A549 (cell line): ENCODE data around the gene PDE3B. TPM values are rescaled to one million over a fixed set of nuclear protein-coding genes. Genes with fewer than 3 reads are reported as not detected.

ENCODE experiments used
- ATAC-seq, 2 experiments: fragments of 200-7000 bp in 1 of 2; fragments of >200 bp in 1 of 2; cut with Nextera tagmentation in 1 of 2; cut with Tn5 transposase in 1 of 2; 3 replicates each; pipeline versions ENCODE4 v1.8.0 to v1.9.1; 2018 to 2020; ENCODE audit warnings: mild to moderate bottlenecking in 1 of 2, moderate library complexity in 1 of 2
- CTCF ChIA-PET: fragments of 300-600 bp; sonication (Branson Sonifier 250); formaldehyde crosslinking; extraction: SDS; loops from one replicate; lab custom pipeline; 2021; ENCODE audit warnings: antibody characterized with exemption, inconsistent platforms; lab: Yijun Ruan, JAX
- POLR2A ChIA-PET: fragments of 350-600 bp; formaldehyde crosslinking; extraction: SDS; loops from one replicate; lab custom pipeline; 2021; ENCODE audit warnings: antibody characterized with exemption, inconsistent platforms; lab: Yijun Ruan, JAX
- DNase-seq, 2 experiments: peaks; one replicate each; pipeline versions ENCODE4 v3.0.0 to v3.0.0-alpha.2; 2011 to 2016; ENCODE audit warnings: low read depth in 1 of 2, low spot score in 1 of 2
- FAIRE-seq: peaks from 2 replicates; lab custom pipeline; 2011; peaks lifted over from hg19 to GRCh38; lab: Jason Lieb, UNC
- H3K27ac ChIP-seq, 2 experiments: fragments of >200 bp; sonication (Bioruptor Twin); formaldehyde crosslinking; 3 replicates each; pipeline ENCODE4 v1.5.1; 2016 to 2017
- H3K4me1 ChIP-seq: fragments of >200 bp; sonication (Bioruptor Twin); formaldehyde crosslinking; 3 replicates; pipeline ENCODE4 v1.6.1; 2016
- H3K4me2 ChIP-seq: fragments of >200 bp; sonication (Bioruptor Twin); formaldehyde crosslinking; 3 replicates; pipeline ENCODE4 v1.6.1; 2016
- H3K4me3 ChIP-seq: fragments of >200 bp; sonication (Bioruptor Twin); formaldehyde crosslinking; 3 replicates; pipeline ENCODE4 v1.5.1; 2016
- H3K9me3 ChIP-seq: fragments of >200 bp; sonication (Bioruptor Twin); formaldehyde crosslinking; 3 replicates; pipeline ENCODE4 v1.6.1; 2016
- CEBPB ChIP-seq, 2 experiments: fragments of >200 bp in 1 of 2; sonication (Bioruptor Twin) in 1 of 2; formaldehyde crosslinking in 1 of 2; IDR thresholded peaks; 2 replicates each; pipeline ENCODE4 v1.6.1; 2012 to 2016
- CHD2 ChIP-seq: fragments of 150-350 bp; IDR thresholded peaks from 2 replicates; pipeline ENCODE4 v1.6.1; 2014; ENCODE audit warnings: low read length; ENCODE audit not compliant: partially characterized antibody
- CHD4 ChIP-seq: fragments of 200-600 bp; sonication (generic); IDR thresholded peaks from 2 replicates; pipeline ENCODE4 v1.6.1; 2016; ENCODE audit warnings: antibody characterized with exemption, mild to moderate bottlenecking, borderline replicate concordance
- EP300 ChIP-seq, 2 experiments: fragments of >200 bp; sonication (Bioruptor Twin); formaldehyde crosslinking; IDR thresholded peaks; 2 replicates in 1 of 2; 3 replicates in 1 of 2; pipeline ENCODE4 v1.6.1; 2016 to 2017
- FOSB ChIP-seq: fragments of 250-450 bp; sonication (Bioruptor Pico); IDR thresholded peaks from 2 replicates; pipeline ENCODE4 v1.5.0; 2020; ENCODE audit warnings: mild to moderate bottlenecking, moderate library complexity
- FOXS1 ChIP-seq: fragments of 250-450 bp; sonication (Bioruptor Pico); IDR thresholded peaks from 2 replicates; pipeline ENCODE4 v1.5.0; 2020; ENCODE audit warnings: mild to moderate bottlenecking, moderate library complexity
- HDAC2 ChIP-seq: fragments of 200-600 bp; sonication (generic); IDR thresholded peaks from 2 replicates; pipeline ENCODE4 v1.6.1; 2016
- HEYL ChIP-seq: fragments of 250-450 bp; sonication (Bioruptor Pico); IDR thresholded peaks from 2 replicates; pipeline ENCODE4 v1.8.0; 2021; ENCODE audit warnings: mild to moderate bottlenecking, moderate library complexity
- HOXA7 ChIP-seq: fragments of 250-450 bp; sonication (Bioruptor Pico); IDR thresholded peaks from 2 replicates; pipeline ENCODE4 v1.5.0; 2020; ENCODE audit warnings: mild to moderate bottlenecking, moderate library complexity
- KDM5A ChIP-seq: fragments of 200-600 bp; sonication (generic); IDR thresholded peaks from 2 replicates; pipeline ENCODE4 v1.6.1; 2016; ENCODE audit warnings: antibody characterized with exemption, mild to moderate bottlenecking
- PHF8 ChIP-seq: fragments of 200-600 bp; sonication (generic); IDR thresholded peaks from 2 replicates; pipeline ENCODE4 v1.6.1; 2016; ENCODE audit warnings: low read depth, mild to moderate bottlenecking, antibody characterized with exemption, moderate library complexity, borderline replicate concordance
- POLR2AphosphoS2 ChIP-seq: conservative IDR thresholded peaks from 2 replicates; pipeline ENCODE4 v1.6.1; 2012; ENCODE audit warnings: low read length, improper control_type of control experiment, inconsistent platforms
- RAD21 ChIP-seq, 2 experiments: fragments of >200 bp in 1 of 2; sonication (Bioruptor Twin) in 1 of 2; formaldehyde crosslinking in 1 of 2; IDR thresholded peaks in 1 of 2; conservative IDR thresholded peaks in 1 of 2; 2 replicates in 1 of 2; 3 replicates in 1 of 2; pipeline ENCODE4 v1.6.1; 2012 to 2018; ENCODE audit warnings: inconsistent platforms in 1 of 2
- RCOR1 ChIP-seq: fragments of 150-350 bp; IDR thresholded peaks from 2 replicates; pipeline ENCODE4 v1.6.1; 2014; ENCODE audit warnings: antibody characterized with exemption, low read length, low read depth
- RFX5 ChIP-seq: fragments of 450-650 bp; IDR thresholded peaks from 2 replicates; pipeline ENCODE4 v1.7.1; 2014; ENCODE audit warnings: antibody characterized with exemption, mild to moderate bottlenecking, moderate library complexity
- TP53 ChIP-seq: fragments of 250-450 bp; sonication (Bioruptor Pico); IDR thresholded peaks from 2 replicates; pipeline ENCODE4 v1.5.0; 2021; ENCODE audit warnings: mild to moderate bottlenecking, moderate library complexity
- ZFP36 ChIP-seq: fragments of 450-650 bp; IDR thresholded peaks from 2 replicates; pipeline ENCODE4 v1.6.1; 2014; ENCODE audit warnings: borderline replicate concordance; ENCODE audit not compliant: partially characterized antibody
- ZNF302 ChIP-seq: fragments of 250-450 bp; sonication (Bioruptor Pico); IDR thresholded peaks from 2 replicates; pipeline ENCODE4 v1.9.0; 2021; ENCODE audit warnings: inconsistent platforms, mild to moderate bottlenecking, moderate library complexity
- WGBS: methylation state at CpG from one replicate; pipeline ENCODE4 v1.1.6; 2017; ENCODE audit errors: missing lambda C conversion rate; 5-methylcytosine and 5-hydroxymethylcytosine counted together
- polyA plus RNA-seq, 4 experiments: library from polyadenylated mRNA; depleted of rRNA in 3 of 4; stranded (reverse); fragments of >200 nt; fragmentation: RNase III in 1 of 4; extraction: RNeasy Plus Mini Kit Qiagen cat#74134 plus additional on column Dnase treatment in 1 of 4; gene quantifications; 2 replicates in 3 of 4; 3 replicates in 1 of 4; pipeline ENCODE4 v1.2.3, GENCODE V29; 2011 to 2017
- TF ChIP-seq, protein P1 (sequence below): IDR thresholded peaks from 2 replicates; pipeline ENCODE4 v1.6.1; 2012; ENCODE audit warnings: low read depth, borderline replicate concordance
- TF ChIP-seq, protein P2 (sequence below): fragments of 200-600 bp; sonication (generic); IDR thresholded peaks from 2 replicates; pipeline ENCODE4 v1.6.1; 2016; ENCODE audit warnings: antibody characterized with exemption, mild to moderate bottlenecking, moderate library complexity
- TF ChIP-seq, protein P3 (sequence below): fragments of >200 bp; sonication (Bioruptor Twin); formaldehyde crosslinking; IDR thresholded peaks from 3 replicates; pipeline ENCODE4 v1.6.1; 2016
- TF ChIP-seq, protein P4 (sequence below): IDR thresholded peaks from 2 replicates; pipeline ENCODE4 v1.6.1; 2012
- TF ChIP-seq, protein P5 (sequence below): fragments of 250-450 bp; sonication (Bioruptor Pico); IDR thresholded peaks from 2 replicates; pipeline ENCODE4 v1.5.0; 2021; ENCODE audit warnings: mild to moderate bottlenecking, moderate library complexity, borderline replicate concordance

PDE3B gene
- polyA plus RNA-seq, 2 of the 4 experiments (the other 2 are of a cell fraction) = 2.4 to 2.9 TPM

DNA sequence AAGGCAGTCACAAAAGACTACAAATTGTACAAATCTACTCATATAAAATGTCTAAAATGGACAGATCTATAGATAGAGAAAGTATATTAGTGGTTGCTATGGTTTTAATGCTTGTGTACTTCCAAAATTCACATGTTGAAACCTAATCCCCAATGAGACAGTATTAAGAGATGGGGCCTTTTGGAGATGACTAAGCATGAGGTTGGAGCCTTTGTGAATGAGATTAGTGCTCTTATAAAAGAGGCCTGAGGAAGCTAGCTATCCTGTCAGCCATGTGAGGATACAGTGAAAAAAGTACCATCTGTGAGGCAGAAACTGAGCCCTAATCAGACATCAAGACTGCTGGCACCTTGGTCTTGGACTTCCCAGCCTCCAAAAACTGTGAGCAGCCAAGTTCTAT, 165.9 kb downstream of the PDE3B start:
- TF ChIP-seq TP53 (CRISPR knock-in tag) (no peak), CEBPB (IDR thresholded peaks at IDR 0.05) (no peak), EP300 (IDR thresholded peaks at IDR 0.05) (no peak), RCOR1 (no peak)
- TF ChIP-seq, protein P1, sequence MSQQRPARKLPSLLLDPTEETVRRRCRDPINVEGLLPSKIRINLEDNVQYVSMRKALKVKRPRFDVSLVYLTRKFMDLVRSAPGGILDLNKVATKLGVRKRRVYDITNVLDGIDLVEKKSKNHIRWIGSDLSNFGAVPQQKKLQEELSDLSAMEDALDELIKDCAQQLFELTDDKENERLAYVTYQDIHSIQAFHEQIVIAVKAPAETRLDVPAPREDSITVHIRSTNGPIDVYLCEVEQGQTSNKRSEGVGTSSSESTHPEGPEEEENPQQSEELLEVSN = no peak
- FAIRE-seq = no peak
- ATAC-seq = no peak
- ChIA-PET POLR2A (no interaction called here), CTCF (interaction anchor here (2.8 kb wide), 1 partner anchor 98 kb away, joined by 19 read pairs; no protein-coding TSS in a partner anchor)
- no peak for DNase-seq
- Histone ChIP-seq H3K4me2 (no peak overlapping the region), H3K4me1 (no peaks in the 10 kb centered on the region), H3K4me3 (no peak overlapping the region), H3K9me3 (no peaks in the 10 kb centered on the region), H3K27ac (no peak overlapping the region)

DNA sequence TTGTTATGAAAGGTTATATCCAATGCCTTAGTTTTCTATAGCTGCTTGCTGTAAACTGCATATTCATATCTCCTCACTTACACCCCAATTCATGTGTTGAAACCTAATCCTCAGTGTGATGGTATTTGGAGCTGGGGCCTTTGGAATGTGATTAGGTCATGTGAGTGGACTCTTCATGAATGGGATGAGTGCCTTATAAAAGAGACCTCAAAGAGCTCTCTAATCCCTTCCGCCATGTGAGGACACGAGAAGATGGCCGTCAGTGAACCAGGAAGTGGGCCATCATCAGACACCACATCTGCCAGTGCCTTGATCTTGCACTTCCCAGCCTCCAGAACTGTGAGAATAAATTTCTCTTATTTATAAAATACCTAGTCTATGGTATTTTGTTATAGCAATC, 169.2 kb downstream of the PDE3B start:
- TF ChIP-seq, protein P2, sequence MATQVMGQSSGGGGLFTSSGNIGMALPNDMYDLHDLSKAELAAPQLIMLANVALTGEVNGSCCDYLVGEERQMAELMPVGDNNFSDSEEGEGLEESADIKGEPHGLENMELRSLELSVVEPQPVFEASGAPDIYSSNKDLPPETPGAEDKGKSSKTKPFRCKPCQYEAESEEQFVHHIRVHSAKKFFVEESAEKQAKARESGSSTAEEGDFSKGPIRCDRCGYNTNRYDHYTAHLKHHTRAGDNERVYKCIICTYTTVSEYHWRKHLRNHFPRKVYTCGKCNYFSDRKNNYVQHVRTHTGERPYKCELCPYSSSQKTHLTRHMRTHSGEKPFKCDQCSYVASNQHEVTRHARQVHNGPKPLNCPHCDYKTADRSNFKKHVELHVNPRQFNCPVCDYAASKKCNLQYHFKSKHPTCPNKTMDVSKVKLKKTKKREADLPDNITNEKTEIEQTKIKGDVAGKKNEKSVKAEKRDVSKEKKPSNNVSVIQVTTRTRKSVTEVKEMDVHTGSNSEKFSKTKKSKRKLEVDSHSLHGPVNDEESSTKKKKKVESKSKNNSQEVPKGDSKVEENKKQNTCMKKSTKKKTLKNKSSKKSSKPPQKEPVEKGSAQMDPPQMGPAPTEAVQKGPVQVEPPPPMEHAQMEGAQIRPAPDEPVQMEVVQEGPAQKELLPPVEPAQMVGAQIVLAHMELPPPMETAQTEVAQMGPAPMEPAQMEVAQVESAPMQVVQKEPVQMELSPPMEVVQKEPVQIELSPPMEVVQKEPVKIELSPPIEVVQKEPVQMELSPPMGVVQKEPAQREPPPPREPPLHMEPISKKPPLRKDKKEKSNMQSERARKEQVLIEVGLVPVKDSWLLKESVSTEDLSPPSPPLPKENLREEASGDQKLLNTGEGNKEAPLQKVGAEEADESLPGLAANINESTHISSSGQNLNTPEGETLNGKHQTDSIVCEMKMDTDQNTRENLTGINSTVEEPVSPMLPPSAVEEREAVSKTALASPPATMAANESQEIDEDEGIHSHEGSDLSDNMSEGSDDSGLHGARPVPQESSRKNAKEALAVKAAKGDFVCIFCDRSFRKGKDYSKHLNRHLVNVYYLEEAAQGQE = no peak
- TF ChIP-seq HEYL (CRISPR knock-in tag) (no peak), FOXS1 (CRISPR knock-in tag) (no peak), KDM5A (no peak), RFX5 (no peak), ZNF302 (CRISPR knock-in tag) (no peak), CHD4 (no peak), FOSB (CRISPR knock-in tag) (no peak), PHF8 (no peak), TP53 (CRISPR knock-in tag) (no peak), HDAC2 (no peak), HOXA7 (no peak), ZFP36 (no peak), RAD21 (conservative IDR thresholded peaks at IDR 0.05 in 1 of 2, IDR thresholded peaks at IDR 0.05 in 1 of 2) (no peak), POLR2AphosphoS2 (no peak), CHD2 (no peak)
- TF ChIP-seq, protein P1 = no peak
- TF ChIP-seq, protein P3, sequence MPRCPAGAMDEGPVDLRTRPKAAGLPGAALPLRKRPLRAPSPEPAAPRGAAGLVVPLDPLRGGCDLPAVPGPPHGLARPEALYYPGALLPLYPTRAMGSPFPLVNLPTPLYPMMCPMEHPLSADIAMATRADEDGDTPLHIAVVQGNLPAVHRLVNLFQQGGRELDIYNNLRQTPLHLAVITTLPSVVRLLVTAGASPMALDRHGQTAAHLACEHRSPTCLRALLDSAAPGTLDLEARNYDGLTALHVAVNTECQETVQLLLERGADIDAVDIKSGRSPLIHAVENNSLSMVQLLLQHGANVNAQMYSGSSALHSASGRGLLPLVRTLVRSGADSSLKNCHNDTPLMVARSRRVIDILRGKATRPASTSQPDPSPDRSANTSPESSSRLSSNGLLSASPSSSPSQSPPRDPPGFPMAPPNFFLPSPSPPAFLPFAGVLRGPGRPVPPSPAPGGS = no peak
- TF ChIP-seq, protein P4, sequence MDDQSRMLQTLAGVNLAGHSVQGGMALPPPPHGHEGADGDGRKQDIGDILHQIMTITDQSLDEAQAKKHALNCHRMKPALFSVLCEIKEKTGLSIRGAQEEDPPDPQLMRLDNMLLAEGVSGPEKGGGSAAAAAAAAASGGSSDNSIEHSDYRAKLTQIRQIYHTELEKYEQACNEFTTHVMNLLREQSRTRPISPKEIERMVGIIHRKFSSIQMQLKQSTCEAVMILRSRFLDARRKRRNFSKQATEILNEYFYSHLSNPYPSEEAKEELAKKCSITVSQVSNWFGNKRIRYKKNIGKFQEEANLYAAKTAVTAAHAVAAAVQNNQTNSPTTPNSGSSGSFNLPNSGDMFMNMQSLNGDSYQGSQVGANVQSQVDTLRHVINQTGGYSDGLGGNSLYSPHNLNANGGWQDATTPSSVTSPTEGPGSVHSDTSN = no peak
- TF ChIP-seq, protein P5, sequence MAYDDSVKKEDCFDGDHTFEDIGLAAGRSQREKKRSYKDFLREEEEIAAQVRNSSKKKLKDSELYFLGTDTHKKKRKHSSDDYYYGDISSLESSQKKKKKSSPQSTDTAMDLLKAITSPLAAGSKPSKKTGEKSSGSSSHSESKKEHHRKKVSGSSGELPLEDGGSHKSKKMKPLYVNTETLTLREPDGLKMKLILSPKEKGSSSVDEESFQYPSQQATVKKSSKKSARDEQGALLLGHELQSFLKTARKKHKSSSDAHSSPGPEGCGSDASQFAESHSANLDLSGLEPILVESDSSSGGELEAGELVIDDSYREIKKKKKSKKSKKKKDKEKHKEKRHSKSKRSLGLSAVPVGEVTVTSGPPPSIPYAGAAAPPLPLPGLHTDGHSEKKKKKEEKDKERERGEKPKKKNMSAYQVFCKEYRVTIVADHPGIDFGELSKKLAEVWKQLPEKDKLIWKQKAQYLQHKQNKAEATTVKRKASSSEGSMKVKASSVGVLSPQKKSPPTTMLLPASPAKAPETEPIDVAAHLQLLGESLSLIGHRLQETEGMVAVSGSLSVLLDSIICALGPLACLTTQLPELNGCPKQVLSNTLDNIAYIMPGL (CRISPR knock-in tag) = no peak
- TF ChIP-seq, all 56 proteins: peak for 0
- H3K4me3 ChIP-seq = no peak overlapping the region
- FAIRE-seq (no peak), DNase-seq (no peak), ATAC-seq (no peak)
- no peak overlapping the region for H3K4me2 ChIP-seq
- H3K9me3 ChIP-seq = no peaks in the 10 kb centered on the region
- H3K4me1 ChIP-seq = no peaks in the 10 kb centered on the region
- 61% methylated on average over 3 of the region's 3 CpGs for WGBS
- POLR2A ChIA-PET = no interaction called here
- H3K27ac ChIP-seq = no peak overlapping the region
- CTCF ChIA-PET = interaction anchor here (0.8 kb wide), 1 partner anchor 10 kb away, joined by 3 read pairs; no protein-coding TSS in a partner anchor
